GM12865 (cell line): Measurements from ENCODE around the gene SYNDIG1.
A peak's percentile ranks its signal among the peaks of the same experiment; 100 is the strongest.

Experiments
- DNase-seq: peaks from one replicate; pipeline ENCODE4 v3.0.0; 2010; ENCODE audit warnings: low read depth
- H3K4me3 ChIP-seq: 2 replicates; pipeline ENCODE4 v1.5.1; 2011; ENCODE audit warnings: mild to moderate bottlenecking, low read depth, low read length, control low read depth
- TF ChIP-seq, protein P1 (sequence below): IDR thresholded peaks from 2 replicates; pipeline ENCODE4 v1.5.1; 2011; ENCODE audit warnings: low read length, control low read depth, low read depth, inconsistent platforms; ENCODE audit not compliant: insufficient read depth; ENCODE audit errors: missing control alignments

SYNDIG1 gene

DNA sequence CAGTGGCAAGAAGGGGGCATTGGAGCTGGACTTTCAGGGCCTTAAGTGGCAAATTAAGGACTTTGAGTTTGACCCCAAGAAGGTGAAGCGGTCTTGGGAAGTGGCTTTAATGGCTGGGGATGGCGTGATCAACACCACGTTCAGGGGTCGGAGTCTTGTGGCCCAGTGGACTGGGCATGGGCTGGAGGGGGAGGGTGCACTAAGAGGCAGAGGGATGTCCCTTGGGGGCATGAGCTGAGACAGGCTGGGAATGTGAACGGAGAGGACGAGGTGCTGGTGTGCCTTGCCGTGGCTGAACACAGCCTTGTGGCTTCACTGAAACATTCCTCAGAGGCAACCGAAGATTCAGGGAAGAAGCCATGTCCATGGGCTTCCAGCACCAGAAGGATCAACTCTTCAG is 227.0 kb downstream of the SYNDIG1 start:
- no peak for DNase-seq
- H3K4me3 ChIP-seq: no peak overlapping the region
- TF ChIP-seq, protein P1, sequence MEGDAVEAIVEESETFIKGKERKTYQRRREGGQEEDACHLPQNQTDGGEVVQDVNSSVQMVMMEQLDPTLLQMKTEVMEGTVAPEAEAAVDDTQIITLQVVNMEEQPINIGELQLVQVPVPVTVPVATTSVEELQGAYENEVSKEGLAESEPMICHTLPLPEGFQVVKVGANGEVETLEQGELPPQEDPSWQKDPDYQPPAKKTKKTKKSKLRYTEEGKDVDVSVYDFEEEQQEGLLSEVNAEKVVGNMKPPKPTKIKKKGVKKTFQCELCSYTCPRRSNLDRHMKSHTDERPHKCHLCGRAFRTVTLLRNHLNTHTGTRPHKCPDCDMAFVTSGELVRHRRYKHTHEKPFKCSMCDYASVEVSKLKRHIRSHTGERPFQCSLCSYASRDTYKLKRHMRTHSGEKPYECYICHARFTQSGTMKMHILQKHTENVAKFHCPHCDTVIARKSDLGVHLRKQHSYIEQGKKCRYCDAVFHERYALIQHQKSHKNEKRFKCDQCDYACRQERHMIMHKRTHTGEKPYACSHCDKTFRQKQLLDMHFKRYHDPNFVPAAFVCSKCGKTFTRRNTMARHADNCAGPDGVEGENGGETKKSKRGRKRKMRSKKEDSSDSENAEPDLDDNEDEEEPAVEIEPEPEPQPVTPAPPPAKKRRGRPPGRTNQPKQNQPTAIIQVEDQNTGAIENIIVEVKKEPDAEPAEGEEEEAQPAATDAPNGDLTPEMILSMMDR: no peak

DNA sequence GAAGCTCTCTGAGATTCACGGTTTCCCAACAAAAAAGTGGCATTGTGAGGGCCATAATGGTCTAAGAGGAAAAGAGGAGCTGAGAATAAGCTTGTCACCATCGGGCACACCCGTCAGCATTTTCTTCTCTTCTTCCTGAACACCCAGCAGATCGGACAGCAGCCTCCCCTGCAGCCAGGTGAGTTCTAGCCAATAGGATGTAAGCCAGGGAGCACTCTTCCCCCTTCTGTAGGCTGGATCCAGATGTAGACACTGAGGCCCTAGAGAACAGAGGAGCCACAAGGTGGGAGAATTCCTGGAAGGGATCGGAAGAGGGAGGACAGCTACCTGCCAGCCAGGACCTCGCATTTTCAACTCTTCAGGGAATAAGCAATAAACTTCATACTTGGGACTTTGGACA is 228.0 kb downstream of the SYNDIG1 start:
- TF ChIP-seq, protein P1: no peak
- DNase-seq: no peak
- no peak overlapping the region for H3K4me3 ChIP-seq

DNA sequence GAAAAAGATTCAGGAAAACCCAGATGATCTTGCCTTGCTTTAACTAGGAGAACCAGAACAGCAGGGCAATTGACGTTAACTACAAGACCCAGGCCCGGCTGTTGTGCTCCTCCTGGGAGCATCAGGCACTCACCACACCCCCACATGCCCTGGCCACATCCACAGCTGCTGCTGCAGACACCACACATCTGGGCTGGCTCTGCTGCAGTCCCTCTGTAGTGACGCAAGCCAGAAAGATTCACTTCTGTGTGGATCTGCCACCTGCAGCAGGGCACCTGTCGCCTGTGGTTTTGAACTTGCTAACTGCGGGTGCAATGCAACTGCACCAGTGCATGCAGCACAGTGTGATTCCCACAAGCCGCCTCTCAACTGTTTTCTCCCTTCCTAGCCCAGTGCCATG is 228.8 kb downstream of the SYNDIG1 start:
- DNase-seq: peak; percentile 27
- no peak overlapping the region for H3K4me3 ChIP-seq
- TF ChIP-seq, protein P1: no peak

DNA sequence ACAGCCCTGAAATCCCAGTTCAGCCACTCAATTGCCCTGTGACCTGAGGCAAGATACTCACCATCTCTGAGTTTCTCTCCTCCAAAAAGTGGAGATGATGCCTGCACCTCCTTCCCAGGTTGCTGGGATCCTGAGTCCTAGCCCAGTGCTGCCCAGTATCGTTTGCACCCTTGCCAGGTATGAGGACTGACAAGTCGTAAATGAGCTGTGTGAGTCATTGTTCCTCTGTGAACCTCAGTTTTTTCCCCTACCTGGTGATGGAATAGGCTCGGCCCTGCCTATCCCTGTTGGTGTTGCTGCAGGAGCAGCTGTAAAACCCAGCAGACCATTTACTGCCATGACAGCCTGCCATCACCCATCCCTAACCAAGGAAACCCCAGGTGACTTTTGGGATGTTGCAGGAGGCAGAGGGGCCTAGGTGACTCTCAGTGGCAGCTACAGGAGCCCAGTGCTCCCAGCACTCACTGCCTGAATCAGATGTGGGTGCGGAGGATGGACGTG is 229.3 kb downstream of the SYNDIG1 start:
- H3K4me3 ChIP-seq: no peak overlapping the region
- TF ChIP-seq, protein P1: no peak
- no peak for DNase-seq

DNA sequence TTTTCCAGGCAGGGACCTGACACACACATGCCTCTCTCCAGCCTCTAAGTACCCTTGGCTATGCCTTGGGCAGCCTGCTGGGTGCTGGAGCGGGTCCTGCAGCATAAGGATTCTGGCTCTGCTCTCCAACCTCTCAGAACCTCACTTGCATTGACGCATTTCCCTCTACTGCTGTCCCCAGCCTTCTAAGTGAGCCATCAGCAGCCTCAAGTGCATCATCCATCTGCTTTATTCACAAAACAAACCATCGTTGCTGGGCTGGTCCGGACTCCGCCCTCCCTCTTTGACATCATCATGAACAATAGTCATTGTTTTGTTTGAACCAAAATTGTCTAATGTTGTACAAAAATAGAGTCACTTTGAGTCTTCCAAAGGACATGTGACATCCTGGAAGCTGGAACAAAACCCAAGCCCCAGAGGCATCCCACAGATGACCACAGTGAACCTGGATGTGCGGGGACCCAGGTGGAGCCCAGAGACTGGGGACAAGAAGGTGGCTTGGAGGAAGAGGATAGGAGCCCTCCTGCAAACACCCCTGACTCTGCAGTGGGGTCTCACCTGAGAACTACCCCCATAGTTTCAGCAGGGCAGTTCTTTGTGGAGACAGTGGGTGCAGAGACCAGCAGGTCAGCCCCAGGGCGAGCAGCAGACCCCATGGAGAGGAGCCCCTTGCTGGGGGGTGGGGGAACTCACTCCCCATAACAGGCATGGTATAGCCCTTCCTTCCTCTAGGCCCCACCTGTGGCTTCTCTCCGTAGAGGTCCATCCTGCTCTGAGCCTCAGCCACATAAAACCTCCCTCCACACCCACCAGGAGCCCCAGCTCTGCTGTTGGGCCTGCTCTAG is 230.1 kb downstream of the SYNDIG1 start:
- H3K4me3 ChIP-seq: no peak overlapping the region
- TF ChIP-seq, protein P1: no peak
- DNase-seq: no peak

DNA sequence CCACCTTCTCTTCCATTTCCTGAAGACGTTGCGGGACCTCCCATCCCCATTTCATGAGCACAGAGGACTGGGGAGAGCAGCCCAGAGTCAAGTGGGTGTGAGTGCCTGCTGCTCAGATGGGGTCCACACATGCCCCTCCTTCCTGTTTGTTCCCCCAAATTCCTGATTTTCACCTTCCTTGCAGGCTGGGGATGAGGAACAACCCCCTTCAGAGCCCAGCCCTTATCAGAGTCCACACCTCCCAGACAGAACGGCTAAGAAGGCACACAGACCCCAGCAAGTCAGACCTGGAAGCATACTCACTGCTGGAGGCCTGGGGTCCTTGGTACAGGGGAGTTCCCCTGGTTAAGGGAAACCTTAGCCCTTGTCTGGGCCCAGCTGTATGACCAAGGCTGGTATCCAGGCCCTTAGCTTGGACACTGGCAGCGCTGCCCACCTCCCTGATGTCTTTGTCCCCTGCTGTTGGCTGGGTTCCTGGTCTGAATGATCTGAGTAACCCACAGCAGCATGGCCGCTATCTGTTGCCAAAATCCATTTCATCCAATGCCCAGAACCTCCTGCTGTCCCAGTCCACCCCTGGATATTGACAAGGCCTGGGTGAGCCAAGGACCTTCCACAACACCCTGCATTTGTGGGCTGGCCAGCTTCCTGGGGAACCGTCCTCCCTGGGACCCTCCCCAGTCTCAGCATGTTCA is 230.9 kb downstream of the SYNDIG1 start:
- TF ChIP-seq, protein P1: no peak
- DNase-seq: no peak
- H3K4me3 ChIP-seq: no peak overlapping the region

DNA sequence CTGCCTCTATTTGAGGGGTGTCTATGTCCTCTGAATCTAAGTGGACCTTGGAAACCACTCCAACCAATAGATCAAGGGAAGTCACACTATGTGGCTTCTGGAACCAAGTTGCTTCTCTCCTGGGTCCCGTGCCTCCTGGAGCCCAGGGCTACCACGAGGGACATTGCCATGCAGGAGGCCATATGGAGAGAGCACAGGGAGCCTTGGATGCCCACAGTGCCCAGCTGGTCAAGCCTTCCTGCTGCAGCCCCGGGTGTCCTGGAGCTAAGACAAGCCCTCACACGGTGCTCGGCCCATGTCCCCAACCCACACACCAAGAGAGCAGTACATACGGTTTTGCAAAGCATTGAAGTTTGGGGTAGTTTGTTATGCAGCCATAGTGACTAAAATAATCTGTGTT is 231.6 kb downstream of the SYNDIG1 start:
- DNase-seq: no peak
- no peak overlapping the region for H3K4me3 ChIP-seq
- TF ChIP-seq, protein P1: no peak
